Panc1 (cell line): ENCODE measurements around the gene MLLT3. TPM values are rescaled to one million over a fixed set of nuclear protein-coding genes. Genes with fewer than 3 reads are reported as not detected.

Experiments
- ATAC-seq: fragments of 200-7000 bp; cut with Tn5 transposase; 2 replicates; pipeline ENCODE4 v1.9.1; 2020; ENCODE audit warnings: mild to moderate bottlenecking, moderate library complexity
- BruUV-seq: library from RNA; stranded (reverse); fragments of 400-500 nt; replicated peaks from 2 replicates; lab custom pipeline; 2021; lab: Mats Ljungman, UMichigan
- CTCF ChIA-PET: fragments of 300-600 bp; sonication (Branson Sonifier 250); formaldehyde crosslinking; loops from one replicate; lab custom pipeline; 2022; ENCODE audit warnings: antibody characterized with exemption; lab: Charles Lee
- POLR2A ChIA-PET: fragments of 300-600 bp; sonication (Branson Sonifier 250); formaldehyde crosslinking; loops from one replicate; lab custom pipeline; 2022; ENCODE audit warnings: antibody characterized with exemption; lab: Charles Lee
- DNase-seq: peaks from one replicate; pipeline ENCODE4 v3.0.0-alpha.2; 2010; ENCODE audit warnings: low read depth, low spot score
- H3K27ac ChIP-seq: 2 replicates; pipeline ENCODE4 v1.5.1; 2011; ENCODE audit warnings: mild to moderate bottlenecking, low read length, inconsistent platforms
- H3K27me3 ChIP-seq: fragments of 200-500 bp; sonication (Bioruptor generic); 2 replicates; pipeline ENCODE4 v1.6.0; 2014; ENCODE audit warnings: low read length, inconsistent platforms; ENCODE audit not compliant: control insufficient read depth, insufficient read depth
- H3K36me3 ChIP-seq: fragments of 200-500 bp; sonication (Bioruptor generic); 2 replicates; pipeline ENCODE4 v1.5.1; 2014; ENCODE audit warnings: inconsistent platforms, mild to moderate bottlenecking, low read length, moderate library complexity; ENCODE audit not compliant: control insufficient read depth, insufficient read depth
- H3K4me1 ChIP-seq: 2 replicates; pipeline ENCODE4 v1.5.1; 2011; ENCODE audit warnings: inconsistent platforms, mild to moderate bottlenecking, low read length, moderate library complexity; ENCODE audit not compliant: control insufficient read depth, insufficient read depth
- H3K4me3 ChIP-seq, 2 experiments: 2 replicates each; pipeline ENCODE4 v1.5.1; 2011 to 2012; ENCODE audit warnings: low read depth in 2 of 2, low read length in 2 of 2, mild to moderate bottlenecking in 2 of 2, inconsistent platforms in 1 of 2, moderate library complexity in 1 of 2
- H3K9me3 ChIP-seq: fragments of 200-500 bp; sonication (Bioruptor generic); 2 replicates; pipeline ENCODE4 v1.5.1; 2014; ENCODE audit warnings: low read depth, mild to moderate bottlenecking, inconsistent platforms, low read length, moderate library complexity; ENCODE audit not compliant: control insufficient read depth, insufficient read depth
- CTCF ChIP-seq: fragments of 450-650 bp; IDR thresholded peaks from 2 replicates; pipeline ENCODE4 v1.5.1; 2017; ENCODE audit warnings: mild to moderate bottlenecking
- POLR2AphosphoS5 ChIP-seq: IDR thresholded peaks from 2 replicates; pipeline ENCODE4 v1.6.1; 2012; ENCODE audit warnings: mild to moderate bottlenecking, low read depth, low read length, moderate library complexity
- REST ChIP-seq, 2 experiments: IDR thresholded peaks; 2 replicates each; pipeline ENCODE4 v1.6.1; 2011 to 2012; ENCODE audit warnings: low read depth in 2 of 2, control low read depth in 1 of 2, low read length in 1 of 2, mild to moderate bottlenecking in 1 of 2, moderate library complexity in 1 of 2; ENCODE audit not compliant: insufficient read depth in 1 of 2
- SIN3A ChIP-seq: IDR thresholded peaks from 2 replicates; pipeline ENCODE4 v1.6.1; 2012; ENCODE audit warnings: low read depth, mild to moderate bottlenecking, low read length, moderate library complexity, borderline replicate concordance; ENCODE audit not compliant: insufficient read depth
- TCF7L2 ChIP-seq: IDR thresholded peaks from 2 replicates; pipeline ENCODE4 v1.6.1; 2011; ENCODE audit warnings: mild to moderate bottlenecking, low read depth, low read length, inconsistent platforms
- in situ Hi-C: cut with HindIII; loops from 2 replicates; pipeline ENCODE4 v1.10.0; 2016; ENCODE audit warnings: low sequenced_read_pairs, low pct_unique_long_range_greater_than_20kb
- intact Hi-C: fragments of 100-400 bp; cut with micrococcal nuclease; formaldehyde crosslinking; loops from one replicate; pipeline ENCODE4 v1.10.0; 2022; ENCODE audit not compliant: unreplicated experiment
- total RNA-seq: library from RNA; stranded (reverse); gene quantifications from one replicate; pipeline ENCODE4 v1.2.1, GENCODE V29; 2021; ENCODE audit not compliant: unreplicated experiment

MLLT3 gene
- total RNA-seq, 1 experiment from 2014 or later: 0.49 TPM

- H3K9me3 ChIP-seq: no peaks in the 10 kb centered on the region
- DNase-seq (no peak), ATAC-seq (no peak)
- TF ChIP-seq TCF7L2 (no peak), SIN3A (no peak), CTCF (no peak), REST (IDR thresholded peaks at IDR 0.05; ENCODE audit: insufficient read depth in 1 of 2, low read depth in 2 of 2, low read length in 1 of 2) (no peak), POLR2AphosphoS5 (no peak)
- CTCF ChIA-PET: no interaction called here
- BruUV-seq: no TSS peak
- no peaks in the 10 kb centered on the region for H3K27me3 ChIP-seq
- no peak overlapping the region for H3K4me3 ChIP-seq
- POLR2A ChIA-PET: no interaction called here
- in situ Hi-C loops: no loop called here
- intact Hi-C loops: loop anchor here (10.0 kb wide), 1 partner anchor 575 kb away; no protein-coding TSS in a partner anchor
- H3K27ac ChIP-seq: no peak overlapping the region
- no peaks in the 10 kb centered on the region for H3K4me1 ChIP-seq
- H3K36me3 ChIP-seq: no peaks in the 10 kb centered on the region
These were observed 252.9 kb downstream of the MLLT3 start for GRCh38 chr9:20369391-20369790.

- H3K36me3 ChIP-seq: no peaks in the 10 kb centered on the region
- CTCF ChIA-PET: no interaction called here
- intact Hi-C loops: loop anchor here (10.0 kb wide), 1 partner anchor 577 kb away; no protein-coding TSS in a partner anchor
- no peak overlapping the region for H3K27ac ChIP-seq
- H3K4me3 ChIP-seq: no peak overlapping the region
- TF ChIP-seq TCF7L2 (no peak), REST (IDR thresholded peaks at IDR 0.05; ENCODE audit: insufficient read depth in 1 of 2, low read depth in 2 of 2, low read length in 1 of 2) (no peak), POLR2AphosphoS5 (no peak), SIN3A (no peak), CTCF (no peak)
- no peaks in the 10 kb centered on the region for H3K9me3 ChIP-seq
- DNase-seq (no peak), ATAC-seq (no peak)
- no peaks in the 10 kb centered on the region for H3K27me3 ChIP-seq
- H3K4me1 ChIP-seq: no peaks in the 10 kb centered on the region
- in situ Hi-C loops: no loop called here
- POLR2A ChIA-PET: no interaction called here
- no TSS peak for BruUV-seq
These were observed 254.4 kb downstream of the MLLT3 start for GRCh38 chr9:20367855-20368254.
